ENCODE results near the gene SHISA8. TPM values are rescaled to one million over a fixed set of nuclear protein-coding genes. Genes with fewer than 3 reads are reported as not detected.

The SHISA8 gene
- total RNA-seq, 1 donor from 2014 or later: 6.8 TPM

- intact Hi-C loops (cut with DNase I): loop anchor here (5.0 kb wide), 1 partner anchor 81 kb away; no protein-coding TSS in a partner anchor
- ATAC-seq (peak; percentile 8), DNase-seq (ENCODE audit: missing footprints) (peak; percentile 81)
Observed at GRCh38 chr22:41917903-41918791, 3.3 kb upstream of the SHISA8 start.

- no peak for ATAC-seq
Observed at GRCh38 chr22:41917375-41917902, 2.6 kb upstream of the SHISA8 start.

GRCh38 chr22:41916745-41917358, 2.0 kb upstream of the SHISA8 start:
- intact Hi-C loops (cut with DNase I): loop anchor here (5.0 kb wide), 1 partner anchor 80 kb away; no protein-coding TSS in a partner anchor
- no peak for ATAC-seq

More at GRCh38 chr22:41917375-41917902, 2.6 kb upstream of the SHISA8 start:
- no peak for DNase-seq (ENCODE audit: missing footprints)
- intact Hi-C loops (cut with DNase I): loop anchor here (5.0 kb wide), 1 partner anchor 80 kb away; no protein-coding TSS in a partner anchor

GRCh38 chr22:41915786-41916493, 1.1 kb upstream of the SHISA8 start:
- intact Hi-C loops (cut with DNase I): loop anchor here (5.0 kb wide), 1 partner anchor 79 kb away; no protein-coding TSS in a partner anchor
- DNase-seq (ENCODE audit: missing footprints): no peak
- no peak for ATAC-seq

More at GRCh38 chr22:41916745-41917358, 2.0 kb upstream of the SHISA8 start:
- no peak for DNase-seq (ENCODE audit: missing footprints)

- intact Hi-C loops (cut with DNase I): loop anchor here (5.0 kb wide), 1 partner anchor 77 kb away; no protein-coding TSS in a partner anchor
- ATAC-seq (no peak), DNase-seq (ENCODE audit: missing footprints) (no peak)
Observed at GRCh38 chr22:41914611-41915034, 251 bp downstream of the SHISA8 start.

GRCh38 chr22:41913842-41914534, 886 bp downstream of the SHISA8 start:
- ATAC-seq (no peak), DNase-seq (ENCODE audit: missing footprints) (no peak)
- intact Hi-C loops (cut with DNase I): no loop called here

- DNase-seq (ENCODE audit: missing footprints): no peak
- no peak for ATAC-seq
- intact Hi-C loops (cut with DNase I): no loop called here
Observed at GRCh38 chr22:41913040-41913719, 1.7 kb downstream of the SHISA8 start.

- no peak for DNase-seq (ENCODE audit: missing footprints)
- ATAC-seq: no peak
- intact Hi-C loops (cut with DNase I): no loop called here
Observed at GRCh38 chr22:41912338-41913039, 2.4 kb downstream of the SHISA8 start.

GRCh38 chr22:41911001-41911611, 3.8 kb downstream of the SHISA8 start:
- ATAC-seq (no peak), DNase-seq (ENCODE audit: missing footprints) (peak; percentile 56)
- intact Hi-C loops (cut with DNase I): no loop called here

- intact Hi-C loops (cut with DNase I): no loop called here
- ATAC-seq: peak; percentile 57
- DNase-seq (ENCODE audit: missing footprints): peak; percentile 69
Observed at GRCh38 chr22:41910050-41911000, 4.5 kb downstream of the SHISA8 start.

GRCh38 chr22:41909310-41910049, 5.4 kb downstream of the SHISA8 start:
- intact Hi-C loops (cut with DNase I): no loop called here
- peak; percentile 56 for DNase-seq (ENCODE audit: missing footprints)
- no peak for ATAC-seq

GRCh38 chr22:41908411-41909309, 6.2 kb downstream of the SHISA8 start:
- ATAC-seq: no peak
- intact Hi-C loops (cut with DNase I): no loop called here
- peak; percentile 68 for DNase-seq (ENCODE audit: missing footprints)

- ATAC-seq: no peak
- intact Hi-C loops (cut with DNase I): no loop called here
- peak; percentile 50 for DNase-seq (ENCODE audit: missing footprints)
Observed at GRCh38 chr22:41907436-41908401, 7.2 kb downstream of the SHISA8 start.

Data from Right ventricle myocardium inferior (tissue), 1 donor.